ENCODE measurements around the gene SLC15A1.
"Not testable (repeated sequence)": the region's sequence is repeated elsewhere in the genome, so short reads cannot be mapped to it uniquely, and the experiment has no call there.

SLC15A1 gene

DNA sequence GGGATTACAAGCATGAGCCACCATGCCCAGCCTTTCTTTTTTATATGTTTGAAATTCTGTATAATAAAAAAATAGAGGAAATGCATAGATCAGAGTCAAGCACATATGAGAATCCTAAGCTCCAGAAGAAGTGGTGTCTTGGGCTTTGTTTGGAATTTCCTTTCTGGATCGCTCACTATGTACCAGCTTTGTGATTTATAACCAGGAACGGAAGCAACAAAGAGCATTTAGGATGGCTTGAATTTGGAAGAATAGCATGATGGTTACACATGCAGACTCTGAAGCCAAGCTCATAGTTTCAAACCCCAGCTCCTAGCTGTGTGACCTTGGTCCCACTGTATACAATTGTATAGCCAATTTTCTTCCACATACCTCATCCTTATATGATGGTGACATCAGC lies 28.0 kb upstream of the SLC15A1 start:
- no peak for DNase-seq

DNA sequence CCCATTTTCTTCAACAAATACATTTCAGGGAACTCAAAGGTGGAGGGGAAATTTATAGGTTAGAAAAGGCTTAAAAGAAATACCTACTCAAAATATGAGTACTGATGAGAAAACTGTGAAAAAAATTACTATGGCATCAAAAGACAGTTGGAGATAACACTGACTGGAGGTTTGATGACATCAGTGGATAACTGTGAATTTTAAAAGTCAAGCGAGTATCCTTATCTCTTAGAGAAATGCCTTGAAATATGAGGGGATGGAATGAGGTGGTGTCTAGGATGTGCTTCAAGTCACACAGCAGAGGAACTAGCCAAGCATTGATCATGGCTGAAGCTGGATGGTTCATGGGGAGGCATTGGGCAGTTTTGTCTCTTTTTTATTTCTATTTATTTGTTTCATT lies 27.2 kb upstream of the SLC15A1 start:
- no peak for DNase-seq

DNA sequence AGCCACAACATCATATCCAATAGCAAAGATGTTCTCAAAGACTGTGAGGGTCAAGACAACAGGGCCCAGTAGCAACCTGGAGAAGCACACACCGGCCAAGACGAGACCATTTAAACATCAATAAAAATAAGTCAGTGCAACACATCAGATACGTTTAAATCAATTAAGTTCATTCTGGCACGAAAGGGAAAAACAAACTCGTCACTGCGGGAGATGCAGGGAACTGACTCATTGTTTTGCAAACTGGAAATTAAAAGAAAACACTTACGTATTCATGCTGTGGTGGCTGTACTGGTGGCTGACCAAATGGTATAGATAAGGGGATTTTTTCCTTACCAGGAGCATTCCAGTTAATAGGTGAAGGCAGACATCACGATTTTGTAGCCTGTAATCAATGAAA lies 26.3 kb upstream of the SLC15A1 start:
- DNase-seq = no peak

DNA sequence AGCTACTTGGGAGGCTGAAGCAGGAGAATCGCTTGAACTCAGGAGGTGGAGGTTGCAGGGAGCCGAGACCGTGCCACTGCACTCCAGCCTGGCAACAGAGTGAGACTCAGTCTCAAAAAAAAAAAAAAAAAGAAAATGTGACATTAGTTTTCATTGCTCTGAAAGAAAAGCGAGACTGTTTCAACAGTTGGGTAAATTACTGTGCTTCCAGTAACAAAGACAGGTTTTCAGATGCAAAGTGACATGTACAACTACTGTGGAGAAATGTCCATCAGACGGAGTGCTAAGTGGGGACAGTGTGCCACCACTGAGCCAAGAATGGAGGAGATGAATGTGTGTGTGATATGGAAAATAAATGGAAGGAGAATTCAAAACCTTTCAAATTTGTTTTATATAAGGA lies 24.2 kb upstream of the SLC15A1 start:
- no peak for DNase-seq

DNA sequence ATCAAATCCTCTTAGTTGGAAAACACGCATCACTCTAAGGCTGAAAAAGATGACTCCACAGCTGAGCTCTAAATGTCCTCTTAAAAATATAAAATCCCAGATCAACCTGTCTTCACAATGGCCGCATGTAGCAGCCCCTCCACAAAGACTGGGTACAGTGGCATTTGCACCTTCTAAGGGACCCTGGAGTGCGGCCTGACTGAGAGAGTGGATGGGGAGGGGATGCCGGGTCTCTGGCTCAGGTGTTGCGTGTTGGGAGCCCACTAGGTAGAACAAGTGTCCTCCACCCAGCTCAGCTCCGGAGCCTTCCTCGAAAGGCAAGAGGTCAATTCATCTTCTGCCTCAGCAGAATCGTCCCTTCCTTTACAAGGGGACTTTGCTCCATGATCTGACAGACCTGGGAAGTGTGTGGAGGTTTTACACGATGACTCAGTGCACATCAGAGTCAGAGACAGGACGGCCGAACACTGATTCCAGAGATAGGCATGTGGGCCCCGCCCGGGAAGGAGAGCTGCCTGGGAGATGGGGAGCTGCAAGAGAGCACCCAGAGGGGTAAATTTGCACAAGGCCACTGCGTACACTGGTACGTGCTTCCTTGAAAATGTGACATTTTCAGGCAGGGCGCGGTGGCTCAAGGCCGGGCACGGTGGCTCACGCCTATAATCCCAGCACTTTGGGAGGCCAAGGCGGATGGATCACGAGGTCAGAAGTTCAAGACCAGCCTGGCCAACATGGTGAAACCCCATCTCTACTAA lies 23.5 kb upstream of the SLC15A1 start:
- no peak for DNase-seq

DNA sequence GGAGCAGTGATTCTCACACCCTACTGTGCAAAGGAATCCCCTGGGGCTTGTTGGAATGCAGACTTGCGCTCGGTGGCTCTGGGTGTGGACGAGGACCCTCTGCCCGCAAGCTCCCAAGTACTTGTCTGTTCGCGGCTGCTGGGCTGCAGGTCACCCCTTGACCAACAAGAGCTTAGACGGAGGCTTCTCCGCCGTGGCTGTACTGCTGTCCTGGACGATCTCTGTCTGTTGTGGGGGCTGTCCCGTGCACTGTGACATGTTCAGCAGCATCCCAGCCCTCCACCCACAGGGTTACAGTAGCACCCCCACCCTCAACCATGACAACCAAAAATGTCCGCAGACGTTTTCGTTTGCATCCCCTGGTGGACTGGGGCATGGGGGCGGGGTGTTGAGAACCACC lies 22.9 kb upstream of the SLC15A1 start:
- DNase-seq = no peak

DNA sequence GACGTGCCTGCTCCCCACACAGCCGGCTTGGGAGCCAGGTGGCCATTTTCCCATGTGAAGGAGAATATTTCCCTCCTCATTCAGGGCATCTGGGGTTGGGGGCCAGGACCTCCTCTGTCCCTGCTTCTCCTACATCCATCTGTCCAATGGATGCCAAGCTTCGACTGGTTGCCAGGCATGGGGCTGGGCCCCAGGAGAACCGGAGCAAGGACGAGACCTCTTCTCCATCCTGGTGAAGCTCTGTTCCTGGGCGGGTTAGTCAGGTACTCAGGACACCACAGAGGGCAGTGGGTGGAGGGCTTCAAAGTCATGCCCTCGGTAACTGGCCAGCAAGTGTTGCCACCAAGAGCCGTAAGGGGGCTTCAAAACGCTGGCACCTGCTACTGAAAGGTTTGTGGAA lies 22.3 kb upstream of the SLC15A1 start:
- no peak for DNase-seq

DNA sequence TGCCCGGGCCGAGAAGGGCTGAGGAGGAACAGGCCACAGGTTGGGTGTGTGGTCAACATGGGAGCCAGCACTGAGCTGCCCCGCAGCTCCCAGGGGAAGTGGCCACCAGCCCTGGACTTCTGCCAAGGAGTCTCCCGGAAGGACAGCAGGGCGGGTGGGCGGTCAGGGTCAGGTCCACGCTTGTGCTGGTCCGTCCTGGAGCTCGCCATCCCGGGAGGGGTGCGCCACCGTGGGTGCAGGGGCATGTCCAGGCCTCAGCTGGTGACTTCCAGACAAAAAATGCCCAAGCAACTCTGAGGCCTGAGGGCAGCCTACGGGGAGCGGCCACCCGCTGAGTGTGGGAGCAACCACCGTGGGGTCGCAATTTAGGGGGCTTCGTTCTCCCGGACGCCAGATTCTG lies 21.4 kb upstream of the SLC15A1 start:
- no peak for DNase-seq

DNA sequence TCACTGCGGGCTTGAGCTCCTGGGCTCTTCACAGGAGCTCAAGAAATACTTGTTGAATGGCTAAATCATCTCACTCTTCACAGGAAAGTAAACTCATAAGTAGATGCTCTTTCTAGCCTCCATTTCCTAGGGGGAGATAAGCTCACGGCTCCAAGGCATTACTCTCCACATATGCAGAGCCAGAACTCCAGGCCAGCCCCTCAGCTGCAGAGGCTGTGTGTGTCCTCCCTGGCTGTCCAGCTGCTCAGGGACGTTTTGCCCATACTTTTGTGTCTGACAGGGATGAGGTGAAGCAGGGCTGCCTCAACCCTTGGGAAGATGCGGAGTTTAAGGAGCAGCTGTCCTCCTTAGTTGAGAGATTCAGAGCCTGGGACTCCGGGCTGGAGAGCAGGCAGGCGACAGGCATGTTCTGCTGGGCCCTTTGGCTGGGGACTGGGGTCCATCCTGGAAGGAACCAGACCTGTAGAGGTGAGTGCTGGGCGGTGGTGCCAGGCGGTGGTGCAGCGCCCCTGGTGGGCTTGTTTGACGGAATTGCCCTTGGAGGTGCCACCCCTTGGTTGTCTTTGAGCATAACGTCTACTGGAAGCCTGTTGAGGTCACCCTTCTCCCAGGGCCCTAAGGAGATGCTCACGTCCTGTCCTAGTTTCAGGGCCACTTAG lies 20.5 kb upstream of the SLC15A1 start:
- no peak for DNase-seq

DNA sequence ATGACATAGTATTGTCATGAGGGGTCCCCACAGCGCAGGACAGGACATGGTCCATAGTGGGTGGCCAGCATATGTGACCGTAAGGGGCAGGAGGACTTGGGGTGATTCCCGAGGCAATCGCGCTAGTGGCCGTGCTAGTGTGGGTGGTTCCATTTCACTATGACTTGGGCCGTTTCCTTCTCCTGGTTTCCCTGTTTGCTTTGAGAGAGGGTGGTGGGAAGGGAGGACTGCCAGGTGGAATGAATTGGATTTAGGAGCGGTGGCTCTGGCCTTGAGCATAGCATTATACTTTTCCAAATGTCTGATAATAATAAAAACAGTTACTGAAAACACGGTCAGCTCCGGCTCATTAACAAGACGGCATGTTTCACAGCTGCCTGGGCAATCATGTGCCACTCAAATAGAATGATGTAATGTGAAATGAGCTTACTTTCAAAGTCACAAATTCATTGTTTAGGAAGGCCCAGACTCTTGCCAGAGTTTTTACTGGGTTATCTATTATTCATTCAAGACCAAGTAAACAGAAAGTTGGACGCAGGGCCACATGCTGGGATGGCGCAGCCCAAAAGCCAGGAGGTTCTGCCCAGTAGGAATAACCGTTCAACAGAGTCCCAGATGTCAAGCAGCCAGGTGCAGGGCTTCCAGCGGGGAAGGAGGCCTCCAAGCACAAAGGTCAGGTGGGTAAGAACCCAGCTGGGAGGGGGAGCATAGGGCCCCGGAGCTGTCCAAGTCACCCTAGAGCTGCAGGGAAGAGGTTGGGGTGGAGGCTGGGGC lies 19.6 kb upstream of the SLC15A1 start:
- no peak for DNase-seq

DNA sequence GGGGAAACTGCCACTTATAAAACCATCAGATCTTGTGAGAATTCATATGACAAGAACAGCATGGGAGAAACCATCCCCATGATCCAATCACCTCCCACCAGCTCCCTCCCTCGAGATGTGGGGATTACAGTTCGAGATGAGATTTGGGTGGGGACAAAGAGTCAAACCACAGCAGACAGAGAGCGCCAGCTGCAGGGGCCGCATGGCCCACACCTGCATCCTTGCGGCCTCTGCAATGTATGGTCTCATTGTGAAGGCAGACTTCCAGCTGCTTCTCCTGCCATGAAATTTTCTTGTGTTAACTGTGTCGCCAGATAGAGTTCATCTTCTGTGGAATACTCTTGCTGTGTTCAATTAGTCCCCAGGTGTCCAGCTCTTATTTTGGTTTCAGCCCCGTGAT lies 17.3 kb upstream of the SLC15A1 start:
- no peak for DNase-seq

DNA sequence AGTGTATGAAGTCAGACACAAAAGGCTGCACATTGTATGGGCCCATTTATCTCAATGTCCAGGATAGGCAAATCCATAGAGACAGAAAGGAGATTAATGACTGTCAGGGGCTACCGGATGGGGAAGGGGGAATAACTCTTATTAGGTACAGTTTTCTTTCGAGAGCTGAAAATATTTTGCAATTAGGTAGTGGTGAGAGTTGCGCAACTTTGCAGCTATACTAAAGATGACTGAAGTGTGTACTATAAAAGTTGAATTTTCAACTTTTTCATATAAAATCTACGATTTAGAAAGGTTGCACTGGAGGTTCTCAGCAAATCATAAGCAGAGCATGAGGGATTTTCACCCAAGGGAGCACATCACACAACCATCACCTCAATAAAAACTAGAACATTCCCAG lies 16.1 kb upstream of the SLC15A1 start:
- no peak for DNase-seq

DNA sequence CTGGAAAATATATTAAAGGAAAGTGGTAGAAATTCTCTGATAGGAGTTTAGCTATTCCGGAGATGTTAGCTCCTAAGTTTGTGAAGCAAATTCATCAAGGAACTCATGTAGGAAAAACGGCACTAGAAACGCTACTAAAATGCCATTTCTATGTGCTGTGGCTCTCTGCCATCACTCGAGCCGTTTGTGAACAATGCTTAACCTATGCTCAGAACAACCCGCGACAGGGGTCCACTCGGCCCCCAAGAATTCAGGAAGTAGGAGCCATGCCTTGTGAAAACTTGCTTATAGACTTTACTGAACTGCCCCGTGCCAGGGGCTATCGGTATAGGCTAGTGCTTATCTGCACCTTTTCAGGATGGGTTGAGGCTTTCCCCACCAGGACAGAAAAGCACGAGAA lies 14.2 kb upstream of the SLC15A1 start:
- no peak for DNase-seq

DNA sequence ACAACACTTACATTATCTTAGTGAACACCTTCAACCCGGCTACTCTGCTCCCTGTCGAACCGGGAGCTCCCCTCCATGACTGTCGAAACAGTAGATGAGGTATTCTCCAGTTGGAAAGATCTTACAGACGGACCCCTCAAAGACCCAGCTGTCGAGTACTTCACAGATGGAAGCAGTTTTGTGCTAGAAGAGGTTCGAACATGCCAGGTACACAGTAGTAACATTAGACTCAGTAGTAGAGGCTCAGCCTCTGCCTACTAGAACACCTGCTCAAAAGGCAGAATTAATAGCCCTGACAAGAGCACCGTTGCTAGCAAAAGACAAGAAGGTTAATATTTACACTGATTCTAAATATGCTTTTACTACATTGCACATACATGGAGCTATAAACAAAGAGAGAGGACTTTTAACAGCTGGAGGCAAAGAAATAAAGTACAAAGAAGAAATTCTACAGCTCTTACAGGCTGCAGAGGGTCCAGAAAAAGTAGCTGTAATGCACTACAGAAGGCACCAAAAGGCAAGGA lies 13.6 kb upstream of the SLC15A1 start:
- DNase-seq = no peak

DNA sequence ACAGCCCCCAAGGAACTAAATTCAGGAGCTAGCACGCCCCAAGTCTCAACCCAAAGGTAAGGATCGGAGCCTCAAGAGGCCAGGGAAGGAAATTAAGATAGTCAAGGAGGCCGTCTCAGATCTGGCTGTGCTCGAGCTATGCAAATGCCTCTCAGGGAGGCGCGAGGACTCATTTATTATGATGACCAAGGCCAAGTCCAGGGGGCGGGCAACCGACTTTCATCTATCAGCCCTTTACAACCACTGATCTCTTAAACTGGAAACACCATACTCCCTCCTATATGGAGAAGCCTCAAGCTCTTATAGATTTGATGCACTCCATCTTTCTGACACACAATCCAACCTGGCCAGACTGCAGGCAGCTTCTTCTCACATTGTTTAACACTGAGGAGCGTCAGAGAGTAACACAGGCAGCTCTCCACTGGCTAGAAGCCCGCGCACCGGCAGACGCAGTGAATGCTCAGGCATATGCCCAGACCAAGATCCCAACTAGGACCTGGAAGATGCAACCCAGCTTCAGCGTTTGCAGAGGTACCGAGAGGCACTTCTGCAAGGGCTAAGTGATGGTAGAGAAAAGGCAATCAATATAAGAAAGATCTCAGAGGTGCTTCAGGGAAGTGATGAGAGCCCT lies 9.6 kb upstream of the SLC15A1 start:
- DNase-seq = no peak

DNA sequence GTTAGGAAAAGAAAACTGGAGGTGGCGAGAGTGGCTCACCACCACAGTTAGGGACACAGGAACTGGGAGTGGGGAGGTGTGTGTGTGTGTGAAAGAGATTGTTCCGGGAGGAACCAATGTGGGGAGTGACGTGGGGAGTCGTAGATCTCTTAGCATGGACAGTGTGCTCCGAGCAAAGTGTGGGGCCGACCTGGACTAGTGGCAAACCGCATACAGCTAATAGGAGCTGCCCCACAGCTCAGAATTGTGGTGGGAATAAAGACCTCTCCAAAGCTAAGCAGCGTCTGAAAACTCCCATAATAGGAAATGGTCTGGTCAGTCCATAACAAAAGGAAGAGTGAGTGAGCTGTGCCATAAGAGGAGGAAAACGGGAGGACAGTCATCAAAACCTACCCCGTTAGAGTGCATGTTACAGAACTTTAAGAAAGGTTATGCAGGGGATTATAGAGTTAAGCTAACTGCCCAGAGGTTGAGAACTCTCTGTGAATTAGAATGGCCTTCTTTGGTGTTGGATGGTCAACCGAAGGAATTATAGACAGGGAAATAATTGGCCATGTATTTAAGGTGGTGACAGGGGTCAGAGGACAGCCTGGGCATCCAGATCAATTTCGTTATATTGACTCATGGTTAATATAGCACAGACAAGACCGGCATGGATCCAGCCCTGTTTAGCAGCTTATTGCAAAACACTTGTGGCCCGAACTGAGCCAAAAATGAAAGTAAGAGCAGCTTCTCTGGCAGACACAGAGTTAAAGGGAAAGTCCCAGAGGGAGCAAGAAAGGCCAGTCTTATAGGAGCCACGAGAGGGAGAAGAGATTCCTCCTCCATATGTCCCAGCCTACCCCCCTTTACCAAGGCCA lies 8.9 kb upstream of the SLC15A1 start:
- DNase-seq = no peak

DNA sequence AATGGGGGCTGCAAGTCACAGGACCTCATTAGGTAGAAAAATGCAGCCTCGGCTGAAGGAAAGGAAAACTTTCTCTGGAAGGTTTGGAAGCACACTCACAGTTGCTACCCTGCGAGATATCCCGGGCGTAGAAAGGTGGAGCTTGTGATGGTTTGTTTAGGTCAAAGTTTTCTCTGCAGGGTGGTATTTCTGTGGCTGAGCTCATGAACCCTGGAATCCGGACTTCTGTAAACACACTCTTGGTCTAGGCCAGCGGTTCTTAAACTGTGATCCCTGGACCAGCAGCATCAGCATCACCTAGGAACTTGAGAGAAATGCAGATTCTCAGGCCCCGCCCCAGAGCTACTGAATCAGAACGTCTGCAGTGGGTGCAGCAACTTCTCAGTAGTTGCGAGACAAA lies 3.3 kb upstream of the SLC15A1 start:
- no peak for DNase-seq

DNA sequence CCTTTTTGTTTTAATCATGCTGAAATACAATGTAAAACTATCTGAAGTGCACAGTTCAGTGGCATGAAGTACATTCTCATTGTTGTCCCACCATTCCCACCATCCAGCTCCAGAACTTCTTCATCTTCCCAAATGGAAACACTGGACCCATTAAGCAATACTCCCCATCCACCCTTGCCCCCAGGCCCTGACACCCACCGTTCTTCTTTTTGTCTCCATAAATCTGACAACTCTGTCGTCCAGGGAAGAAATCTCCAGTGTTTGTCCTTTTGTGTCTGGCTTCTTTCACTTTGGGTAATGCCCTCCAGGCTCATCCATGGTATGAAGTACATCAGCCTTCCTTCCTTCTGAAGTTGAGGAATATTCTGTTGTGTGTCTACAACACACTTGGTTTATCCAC lies 2.6 kb upstream of the SLC15A1 start:
- DNase-seq = no peak

DNA sequence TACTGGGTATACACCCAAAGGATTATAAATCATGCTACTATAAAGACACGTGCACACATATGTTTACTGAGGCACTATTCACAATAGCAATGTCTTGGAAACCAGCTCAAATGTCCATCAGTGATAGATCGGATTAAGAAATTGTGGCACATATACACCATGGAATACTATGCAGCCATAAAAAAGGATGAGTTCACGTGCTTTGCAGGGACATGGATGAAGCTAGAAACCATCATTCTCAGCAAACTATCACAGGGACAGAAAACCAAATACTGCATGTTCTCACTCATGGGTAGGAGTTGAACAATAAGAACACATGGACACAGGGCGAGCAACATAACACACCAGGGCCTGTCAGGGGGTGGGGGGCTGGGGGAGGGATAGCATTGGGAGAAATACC lies 2.0 kb upstream of the SLC15A1 start:
- not testable (repeated sequence) for DNase-seq

DNA sequence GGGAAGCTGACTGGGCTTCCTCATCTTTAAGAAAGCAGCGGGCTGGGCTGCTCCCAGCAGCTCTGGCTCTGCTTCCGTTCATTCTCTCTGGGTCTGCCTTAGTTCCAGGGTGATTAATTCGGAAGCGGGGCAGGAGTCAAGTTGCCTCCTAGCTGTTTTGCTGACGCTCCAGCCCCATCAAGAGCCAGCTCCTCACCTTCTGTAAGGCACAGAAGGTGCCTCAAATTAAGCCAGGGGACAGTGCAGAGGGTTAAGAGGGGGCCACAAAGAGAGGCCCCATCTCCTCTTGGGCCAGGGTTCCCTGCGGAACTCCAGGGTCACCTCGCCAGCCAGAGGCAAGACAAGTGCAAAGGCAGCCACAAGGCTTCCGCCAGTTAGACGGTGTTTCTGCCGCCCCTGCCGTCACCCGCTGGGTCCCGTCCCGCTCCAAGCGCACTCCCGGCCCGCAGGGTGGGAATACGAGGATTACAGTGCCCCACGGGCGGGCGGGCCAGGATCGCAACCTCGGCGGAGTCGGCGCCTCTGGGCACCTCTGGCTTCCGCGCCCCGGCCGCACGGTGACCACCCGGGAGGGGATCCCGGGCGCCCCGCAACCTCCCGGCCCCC lies 508 bp downstream of the SLC15A1 start:
- no peak for DNase-seq

DNA sequence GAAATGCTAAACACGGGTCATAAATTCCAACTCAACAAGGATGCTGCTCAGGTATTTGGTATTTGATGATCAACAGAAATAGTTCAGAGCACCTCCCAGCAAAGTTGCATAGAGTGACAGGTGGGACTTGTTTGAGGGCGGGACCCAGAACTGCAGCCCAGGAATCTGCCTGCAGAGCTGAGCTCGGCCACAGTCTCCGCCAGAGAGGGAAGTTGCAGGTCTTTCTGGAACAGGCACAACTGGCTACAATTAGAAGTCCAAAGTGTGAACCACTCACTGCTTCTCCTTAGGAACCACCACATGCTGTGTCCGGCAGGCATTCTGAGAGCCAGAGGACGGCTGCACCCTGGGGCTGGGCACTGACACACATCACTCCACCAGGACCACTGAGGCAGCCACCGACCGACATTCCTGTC lies 1.1 kb downstream of the SLC15A1 start:
- no peak for DNase-seq

DNA sequence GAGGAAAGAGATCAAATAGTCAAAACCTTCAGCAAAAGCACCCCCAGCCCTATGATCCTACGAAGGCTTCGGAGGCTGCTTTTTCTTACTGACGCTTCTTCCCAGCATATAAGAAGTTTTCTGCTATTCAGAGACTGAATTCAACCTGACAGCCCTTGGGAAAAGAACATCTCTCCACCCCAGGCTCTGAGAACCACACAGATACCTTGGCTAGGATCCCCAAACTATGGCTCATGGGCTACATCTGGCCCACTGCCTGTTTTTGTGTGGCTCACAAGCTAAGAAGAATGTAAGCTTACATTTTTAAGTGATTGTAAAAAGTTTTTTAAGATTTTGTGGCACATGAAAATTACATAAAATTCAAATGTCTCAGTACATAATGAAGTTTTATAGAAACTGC lies 3.0 kb downstream of the SLC15A1 start:
- no peak for DNase-seq
